GM12878 (cell line): ENCODE data around the gene CLASP1. TPM values are rescaled to one million over a fixed set of nuclear protein-coding genes. Genes with fewer than 3 reads are reported as not detected.

Source experiments
- ATAC-seq: fragments of 200-7000 bp; cut with Tn5 transposase; 3 replicates; pipeline ENCODE4 v1.9.1; 2020; ENCODE audit warnings: mild to moderate bottlenecking, moderate library complexity
- BruUV-seq: library from RNA; stranded (reverse); fragments of 400-500 nt; replicated peaks from 2 replicates; lab custom pipeline; 2021; lab: Mats Ljungman, UMichigan
- CTCF ChIA-PET: fragments of 300-600 bp; sonication (Branson Sonifier 250); formaldehyde crosslinking; extraction: SDS; loops from one replicate; lab custom pipeline; 2021; ENCODE audit warnings: inconsistent platforms; lab: Yijun Ruan, JAX
- POLR2A ChIA-PET: fragments of 350-600 bp; formaldehyde crosslinking; extraction: SDS; loops from one replicate; lab custom pipeline; 2021; ENCODE audit warnings: inconsistent platforms; lab: Charles Lee
- RAD21 ChIA-PET: fragments of 300-600 bp; sonication (Branson Sonifier 250); formaldehyde crosslinking; loops from one replicate; lab custom pipeline; 2023; ENCODE audit warnings: antibody characterized with exemption; ENCODE audit not compliant: unreplicated experiment; lab: Charles Lee
- SMC1A ChIA-PET: fragments of 300-600 bp; sonication (Branson Sonifier 250); formaldehyde crosslinking; loops from one replicate; lab custom pipeline; 2023; ENCODE audit not compliant: unreplicated experiment, uncharacterized antibody; lab: Charles Lee
- DNase-seq: peaks from one replicate; pipeline ENCODE4 v3.0.0-alpha.2; 2011; ENCODE audit warnings: low read depth, low spot score
- FAIRE-seq: peaks from 3 replicates; lab custom pipeline; 2011; peaks lifted over from hg19 to GRCh38; lab: Jason Lieb, UNC
- H2AFZ ChIP-seq: 2 replicates; pipeline ENCODE4 v1.6.0; 2011; ENCODE audit warnings: low read depth, low read length, control low read depth; ENCODE audit not compliant: control insufficient read depth
- H3K27ac ChIP-seq: 2 replicates; pipeline ENCODE4 v1.5.1; 2011; ENCODE audit warnings: control low read depth; ENCODE audit not compliant: control insufficient read depth, insufficient read depth
- H3K27me3 ChIP-seq, 2 experiments: replicated peaks in 1 of 2; 2 replicates each; pipeline versions ENCODE4 v1.6.0 to v1.6.1; 2011; ENCODE audit warnings: low read length in 1 of 2; ENCODE audit not compliant: control insufficient read depth in 2 of 2, insufficient read depth in 2 of 2
- H3K36me3 ChIP-seq, 2 experiments: 2 replicates each; pipeline ENCODE4 v1.5.1; 2011; ENCODE audit warnings: low read length in 1 of 2; ENCODE audit not compliant: control insufficient read depth in 2 of 2, insufficient read depth in 2 of 2
- H3K4me1 ChIP-seq: 2 replicates; pipeline ENCODE4 v1.6.1; 2011; ENCODE audit warnings: mild to moderate bottlenecking, low read length, moderate library complexity, mixed read lengths; ENCODE audit not compliant: control insufficient read depth, insufficient read depth
- H3K4me2 ChIP-seq: 2 replicates; pipeline ENCODE4 v1.6.0; 2011; ENCODE audit warnings: control low read depth; ENCODE audit not compliant: control insufficient read depth, insufficient read depth
- H3K4me3 ChIP-seq: fragments of 200-600 bp; sonication (generic); 2 replicates; pipeline ENCODE4 v1.5.1; 2016
- H3K79me2 ChIP-seq: 2 replicates; pipeline ENCODE4 v1.6.0; 2011; ENCODE audit warnings: low read length; ENCODE audit not compliant: control insufficient read depth, insufficient read depth
- H3K9ac ChIP-seq: 2 replicates; pipeline ENCODE4 v1.8.0; 2011; ENCODE audit warnings: low read length, control low read depth, mixed read lengths; ENCODE audit not compliant: control insufficient read depth, insufficient read depth
- H3K9me3 ChIP-seq: replicated peaks from 3 replicates; pipeline ENCODE4 v1.5.1; 2011; ENCODE audit warnings: mild to moderate bottlenecking, low read length; ENCODE audit not compliant: control insufficient read depth, insufficient read depth
- H4K20me1 ChIP-seq: 2 replicates; pipeline ENCODE4 v1.6.0; 2011; ENCODE audit not compliant: control insufficient read depth, insufficient read depth
- BRCA1 ChIP-seq: IDR thresholded peaks from 2 replicates; pipeline ENCODE4 v1.6.1; 2011; ENCODE audit warnings: low read depth, low read length, improper control_type of control experiment
- CBX5 ChIP-seq: sonication (generic); IDR thresholded peaks from 2 replicates; pipeline ENCODE4 v1.6.1; 2016; ENCODE audit warnings: low read depth, moderate library complexity, mild to moderate bottlenecking, inconsistent platforms
- CEBPB ChIP-seq, 2 experiments: fragments of 150-350 bp in 1 of 2; IDR thresholded peaks; 2 replicates each; pipeline ENCODE4 v1.6.1; 2012 to 2014; ENCODE audit warnings: low read depth in 2 of 2, low read length in 2 of 2, borderline replicate concordance in 1 of 2, inconsistent platforms in 1 of 2
- CHD1 ChIP-seq: IDR thresholded peaks from 2 replicates; pipeline ENCODE4 v1.6.1; 2012; ENCODE audit warnings: low read depth, low read length, improper control_type of control experiment
- CREB1 ChIP-seq: IDR thresholded peaks from 2 replicates; pipeline ENCODE4 v1.6.1; 2012; ENCODE audit warnings: low read depth, mild to moderate bottlenecking, inconsistent platforms
- EGR1 ChIP-seq, 2 experiments: IDR thresholded peaks; 1 replicate in 1 of 2; 2 replicates in 1 of 2; pipeline ENCODE4 v1.6.1; 2011 to 2012; ENCODE audit warnings: low read depth in 2 of 2, low read length in 2 of 2, borderline replicate concordance in 1 of 2, mild to moderate bottlenecking in 1 of 2, moderate library complexity in 1 of 2
- JUND ChIP-seq: IDR thresholded peaks from 2 replicates; pipeline ENCODE4 v1.6.1; 2012; ENCODE audit warnings: low read depth, mild to moderate bottlenecking, low read length, improper control_type of control experiment, moderate library complexity
- MYC ChIP-seq: IDR thresholded peaks from 2 replicates; pipeline ENCODE4 v1.6.1; 2011; ENCODE audit warnings: mild to moderate bottlenecking, low read length, moderate library complexity, inconsistent platforms; ENCODE audit not compliant: insufficient read depth, insufficient replicate concordance, insufficient read length, severe bottlenecking
- RAD21 ChIP-seq: IDR thresholded peaks from 2 replicates; pipeline ENCODE4 v1.6.1; 2011; ENCODE audit warnings: mild to moderate bottlenecking, low read depth, low read length, moderate library complexity; ENCODE audit not compliant: insufficient read depth
- SIX5 ChIP-seq: IDR thresholded peaks from 2 replicates; pipeline ENCODE4 v1.6.1; 2011; ENCODE audit warnings: mild to moderate bottlenecking, low read depth, low read length, moderate library complexity; ENCODE audit not compliant: severe bottlenecking
- SPI1 ChIP-seq: IDR thresholded peaks from 2 replicates; pipeline ENCODE4 v1.6.1; 2011; ENCODE audit warnings: low read depth, mild to moderate bottlenecking, low read length, moderate library complexity, borderline replicate concordance; ENCODE audit not compliant: insufficient read depth
- STAT3 ChIP-seq: IDR thresholded peaks from 2 replicates; pipeline ENCODE4 v1.6.1; 2011; ENCODE audit warnings: low read depth, low read length, improper control_type of control experiment
- ZSCAN29 ChIP-seq: fragments of 450-650 bp; IDR thresholded peaks from 2 replicates; pipeline ENCODE4 v1.6.1; 2017; ENCODE audit warnings: mild to moderate bottlenecking, moderate library complexity
- WGBS: methylation state at CpG from one replicate; pipeline ENCODE4 v1.1.6; 2016; ENCODE audit warnings: low lambda C conversion rate; ENCODE audit not compliant: insufficient replicate concordance, insufficient coverage; ENCODE audit errors: missing lambda C conversion rate; 5-methylcytosine and 5-hydroxymethylcytosine counted together
- in situ Hi-C: fragments of 300-500 bp; cut with MboI; formaldehyde crosslinking; loops from 9 replicates; pipeline ENCODE4 v1.14.3; 2018; ENCODE audit warnings: mixed read lengths
- intact Hi-C: fragments of 100-400 bp; cut with micrococcal nuclease; formaldehyde crosslinking; loops from one replicate; pipeline ENCODE4 v1.14.2; 2022; ENCODE audit not compliant: unreplicated experiment
- polyA plus RNA-seq, 11 experiments: library from polyadenylated mRNA; depleted of rRNA in 4 of 11; unstranded in 6 of 11; stranded (reverse) in 5 of 11; fragments of >200 nt; fragmentation: Nextera tagmentation in 4 of 11; fragmentation: Illumina TruSeq in 1 of 11; extraction: Ambion mirVana in 4 of 11; extraction: Trizol in 1 of 11; gene quantifications; 1 replicate in 1 of 11; 2 replicates in 10 of 11; pipeline versions ENCODE4 v1.2.1 to v1.2.3, GENCODE V29; 2011 to 2016; ENCODE audit warnings: inconsistent platforms in 2 of 11, missing spikeins in 2 of 11, low read depth in 1 of 11
- total RNA-seq, 4 experiments: library from RNA; depleted of rRNA in 3 of 4; stranded (reverse); fragments of >200 nt in 3 of 4; fragmentation: Illumina TruSeq in 1 of 4; extraction: Trizol in 1 of 4; gene quantifications; 2 replicates each; pipeline versions ENCODE4 v1.2.1 to v1.2.3, GENCODE V29; 2013 to 2021
- TF ChIP-seq, protein P1 (sequence below): IDR thresholded peaks from 2 replicates; pipeline ENCODE4 v1.6.1; 2012; ENCODE audit warnings: low read depth, low read length, improper control_type of control experiment

Gene CLASP1
- total and polyA plus RNA-seq, 10 of the 15 experiments (the other 5 are each of a cell fraction or from before 2014, with no cell fraction given) = 1.4 to 62.4 (median 32.9) TPM

DNA sequence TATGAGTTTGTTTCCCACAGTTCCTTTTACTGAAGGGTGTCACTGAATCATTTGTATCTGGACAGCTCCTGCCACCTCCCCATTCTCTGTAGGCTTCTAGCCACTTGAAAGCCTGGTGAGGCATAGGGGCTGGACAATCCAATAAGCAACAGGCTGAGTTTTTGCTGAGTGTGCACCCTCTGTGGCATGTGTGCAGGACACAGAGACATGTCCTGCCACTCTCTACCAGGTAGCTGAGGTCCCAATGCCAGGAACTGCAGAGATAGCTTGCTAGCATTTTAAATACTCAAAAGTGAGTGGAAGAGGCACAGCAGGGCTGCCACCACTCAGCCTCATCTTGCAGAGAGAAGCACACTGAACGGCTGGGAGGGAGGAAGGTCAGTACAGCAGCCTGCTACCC is 287.0 kb downstream of the CLASP1 start:
- no peaks in the 10 kb centered on the region for H3K79me2 ChIP-seq
- in situ Hi-C loops = no loop called here
- BruUV-seq = no TSS peak
- intact Hi-C loops = no loop called here
- H2AFZ ChIP-seq = no peak overlapping the region
- H3K4me2 ChIP-seq = no peak overlapping the region
- no peaks in the 10 kb centered on the region for H3K4me1 ChIP-seq
- H3K9ac ChIP-seq = no peak overlapping the region
- H3K27me3 ChIP-seq = no peaks in the 10 kb centered on the region
- H3K36me3 ChIP-seq = peaks cover 15 to 22% of the 10 kb centered on the region in 2 experiments; a peak in 3 of 4 replicates
- no peaks in the 10 kb centered on the region for H4K20me1 ChIP-seq
- no peak for FAIRE-seq
- ChIA-PET RAD21 (no interaction called here), SMC1A (interaction anchor here (1.3 to 1.4 kb wide), 2 partner anchors 9 to 34 kb away, joined by 3 to 4 read pairs; no protein-coding TSS in a partner anchor), POLR2A (no interaction called here), CTCF (no interaction called here)
- 100% methylated on average over 1 of the region's 1 CpG for WGBS
- ATAC-seq = no peak
- H3K9me3 ChIP-seq = no peaks in the 10 kb centered on the region
- no peak overlapping the region for H3K4me3 ChIP-seq
- no peak overlapping the region for H3K27ac ChIP-seq
- no peak for TF ChIP-seq CREB1
- no peak for DNase-seq

DNA sequence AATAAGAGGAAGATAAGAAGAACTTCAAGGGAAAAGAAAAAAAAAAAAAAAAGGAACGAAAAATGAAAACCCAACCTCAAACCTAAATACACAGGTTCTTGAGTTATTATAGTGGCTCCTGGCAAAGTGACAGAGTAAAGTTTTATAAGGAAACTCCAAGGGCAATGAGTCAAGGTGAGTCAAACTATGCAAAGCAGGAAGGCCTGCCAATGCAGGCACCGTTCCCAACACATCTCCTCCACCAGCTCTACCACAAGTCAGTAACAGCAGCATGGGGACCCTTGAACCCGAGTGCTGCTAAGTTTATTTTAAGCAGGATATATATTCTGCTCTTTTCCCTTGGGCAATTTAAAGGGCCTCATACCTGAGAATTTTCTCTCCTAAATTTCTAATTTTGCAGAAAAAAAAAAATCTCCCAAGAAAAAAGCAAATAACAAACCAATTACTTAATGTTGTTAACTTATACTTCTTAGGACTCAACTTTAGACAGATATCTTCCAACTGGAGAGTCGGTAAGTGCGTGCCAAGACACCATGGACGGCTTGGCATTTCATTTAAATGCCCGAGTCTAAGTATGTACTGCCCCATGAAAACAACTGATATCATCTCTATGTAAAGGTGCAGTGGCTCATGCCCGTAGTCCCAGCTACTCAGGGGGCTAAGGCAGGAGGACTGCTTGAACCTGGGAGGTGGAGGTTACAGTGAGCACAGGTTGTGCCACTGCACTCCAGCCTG is 288.5 kb downstream of the CLASP1 start:
- Histone ChIP-seq H3K9me3 (no peaks in the 10 kb centered on the region), H3K4me3 (no peak overlapping the region), H3K36me3 (peaks cover 9 to 21% of the 10 kb centered on the region in 2 experiments; a peak in 3 of 4 replicates), H3K79me2 (no peaks in the 10 kb centered on the region), H3K9ac (no peak overlapping the region), H3K27me3 (no peaks in the 10 kb centered on the region), H3K27ac (no peak overlapping the region), H4K20me1 (no peaks in the 10 kb centered on the region), H2AFZ (no peak overlapping the region), H3K4me1 (no peaks in the 10 kb centered on the region), H3K4me2 (no peak overlapping the region)
- DNase-seq = no peak
- ChIA-PET POLR2A (interaction anchor here (0.7 kb wide), 1 partner anchor 9 kb away, joined by 3 read pairs; no protein-coding TSS in a partner anchor), SMC1A (interaction anchor here (1.3 kb wide), 1 partner anchor 17 kb away, joined by 6 read pairs; no protein-coding TSS in a partner anchor), CTCF (interaction anchor here (1.9 kb wide), 1 partner anchor 276 kb away, joined by 6 read pairs; no protein-coding TSS in a partner anchor), RAD21 (interaction anchor here (1.0 kb wide), 1 partner anchor 9 kb away, joined by 3 read pairs; no protein-coding TSS in a partner anchor)
- BruUV-seq = no TSS peak
- in situ Hi-C loops (no loop called here), intact Hi-C loops (no loop called here)
- FAIRE-seq = no peak
- no peak for ATAC-seq
- WGBS = 88% methylated on average over 7 of the region's 8 CpGs
- TF ChIP-seq MYC = no peak
- TF ChIP-seq SIX5 = no peak
- no peak for TF ChIP-seq EGR1 (IDR thresholded peaks at IDR 0.05; ENCODE audit: borderline replicate concordance in 1 of 2, low read depth in 2 of 2, low read length in 2 of 2)
- TF ChIP-seq BRCA1 = no peak
- TF ChIP-seq RAD21 = no peak
- TF ChIP-seq ZSCAN29 = no peak
- TF ChIP-seq STAT3 = no peak
- TF ChIP-seq CBX5 = no peak
- TF ChIP-seq CEBPB (IDR thresholded peaks at IDR 0.05; ENCODE audit: borderline replicate concordance in 1 of 2, low read depth in 2 of 2, low read length in 2 of 2) = no peak
- TF ChIP-seq, protein P1, sequence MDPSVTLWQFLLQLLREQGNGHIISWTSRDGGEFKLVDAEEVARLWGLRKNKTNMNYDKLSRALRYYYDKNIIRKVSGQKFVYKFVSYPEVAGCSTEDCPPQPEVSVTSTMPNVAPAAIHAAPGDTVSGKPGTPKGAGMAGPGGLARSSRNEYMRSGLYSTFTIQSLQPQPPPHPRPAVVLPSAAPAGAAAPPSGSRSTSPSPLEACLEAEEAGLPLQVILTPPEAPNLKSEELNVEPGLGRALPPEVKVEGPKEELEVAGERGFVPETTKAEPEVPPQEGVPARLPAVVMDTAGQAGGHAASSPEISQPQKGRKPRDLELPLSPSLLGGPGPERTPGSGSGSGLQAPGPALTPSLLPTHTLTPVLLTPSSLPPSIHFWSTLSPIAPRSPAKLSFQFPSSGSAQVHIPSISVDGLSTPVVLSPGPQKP = no peak
- no peak for TF ChIP-seq SPI1
- no peak for TF ChIP-seq JUND
- TF ChIP-seq CHD1 = no peak
